Smooth muscle cell of the brain vasculature (primary cell): ENCODE results near the gene RHOF.
"Not testable (repeated sequence)": the region's sequence is repeated elsewhere in the genome, so short reads cannot be mapped to it uniquely, and the experiment has no call there.

Experiments
- DNase-seq: peaks from one replicate; pipeline ENCODE4 v3.0.0-alpha.2; 2012; ENCODE audit warnings: low read depth, low spot score

The RHOF gene

DNA sequence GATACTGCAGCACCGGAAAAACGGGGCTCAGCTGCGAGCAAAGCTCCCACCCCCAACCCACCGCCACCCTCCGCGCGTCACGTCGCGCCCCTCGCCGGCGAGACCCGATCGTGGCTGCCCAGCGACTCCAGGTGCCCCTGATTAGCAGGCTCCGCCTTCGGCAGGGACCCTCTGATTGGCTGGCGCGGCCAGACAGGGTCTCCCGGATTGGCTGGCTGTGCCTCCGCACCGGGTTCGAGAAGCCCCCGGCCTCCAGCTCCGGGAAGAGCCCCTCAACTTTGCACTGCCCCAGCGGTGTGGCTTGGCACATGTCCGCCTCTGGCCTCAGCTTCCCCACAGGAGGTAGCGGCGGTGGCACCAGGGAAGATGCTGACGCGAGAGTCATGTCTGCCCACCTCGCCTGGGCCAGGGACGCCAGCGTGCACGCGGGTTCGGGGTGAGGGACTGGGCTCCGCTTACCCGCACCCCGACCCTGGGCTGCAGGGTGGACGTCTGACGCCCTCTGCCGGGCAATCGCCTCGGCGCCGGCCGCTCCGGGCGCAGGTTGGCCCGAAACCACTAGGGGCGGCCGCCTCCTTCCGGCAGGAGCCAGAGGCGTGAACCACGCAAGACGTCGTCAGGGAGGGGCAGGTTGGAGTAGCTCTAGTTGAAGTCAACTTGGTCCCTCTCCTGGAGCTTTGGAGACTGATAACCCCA lies 498 bp upstream of the RHOF start:
- DNase-seq = peak; percentile 69

DNA sequence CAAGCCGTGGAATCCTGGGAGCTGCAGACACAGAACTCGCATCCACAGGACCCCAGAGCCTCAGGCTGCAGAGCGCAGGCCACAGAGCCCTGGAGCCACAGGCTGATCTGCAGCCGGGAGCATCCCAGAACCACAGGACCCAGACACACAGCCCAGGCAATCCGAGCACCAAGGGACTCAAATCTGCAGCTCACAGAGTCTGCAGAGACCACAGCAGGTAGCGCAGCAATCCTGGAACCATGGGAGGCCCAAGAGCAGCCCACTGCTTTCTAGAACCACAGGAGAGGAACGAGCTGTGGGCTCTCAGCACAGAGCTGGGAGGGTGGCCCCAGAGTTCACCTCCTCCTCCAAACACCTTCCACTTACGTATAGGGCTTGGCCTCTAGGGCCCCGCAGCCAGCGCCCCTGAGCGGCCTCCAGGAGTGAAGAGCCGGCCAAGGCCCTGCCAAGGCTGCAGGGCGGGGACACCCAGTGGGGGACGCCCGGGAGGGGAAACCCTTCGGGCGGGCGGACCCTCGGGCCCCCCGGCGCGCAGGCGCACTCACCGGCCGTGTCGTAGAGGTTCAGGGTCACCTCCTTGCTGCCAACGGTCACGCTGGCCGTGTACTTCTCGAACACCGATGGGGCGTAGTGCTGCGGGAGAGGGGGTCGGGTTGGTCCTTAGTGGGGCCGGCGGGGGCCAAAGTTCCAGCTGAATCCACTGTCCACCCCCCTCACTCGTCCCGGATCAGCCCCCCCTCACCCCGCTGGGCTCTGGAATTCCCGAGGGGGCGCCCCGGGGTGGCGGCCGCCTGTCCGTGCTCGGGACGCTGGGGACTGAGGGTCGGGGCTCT lies 665 bp downstream of the RHOF start:
- no peak for DNase-seq

DNA sequence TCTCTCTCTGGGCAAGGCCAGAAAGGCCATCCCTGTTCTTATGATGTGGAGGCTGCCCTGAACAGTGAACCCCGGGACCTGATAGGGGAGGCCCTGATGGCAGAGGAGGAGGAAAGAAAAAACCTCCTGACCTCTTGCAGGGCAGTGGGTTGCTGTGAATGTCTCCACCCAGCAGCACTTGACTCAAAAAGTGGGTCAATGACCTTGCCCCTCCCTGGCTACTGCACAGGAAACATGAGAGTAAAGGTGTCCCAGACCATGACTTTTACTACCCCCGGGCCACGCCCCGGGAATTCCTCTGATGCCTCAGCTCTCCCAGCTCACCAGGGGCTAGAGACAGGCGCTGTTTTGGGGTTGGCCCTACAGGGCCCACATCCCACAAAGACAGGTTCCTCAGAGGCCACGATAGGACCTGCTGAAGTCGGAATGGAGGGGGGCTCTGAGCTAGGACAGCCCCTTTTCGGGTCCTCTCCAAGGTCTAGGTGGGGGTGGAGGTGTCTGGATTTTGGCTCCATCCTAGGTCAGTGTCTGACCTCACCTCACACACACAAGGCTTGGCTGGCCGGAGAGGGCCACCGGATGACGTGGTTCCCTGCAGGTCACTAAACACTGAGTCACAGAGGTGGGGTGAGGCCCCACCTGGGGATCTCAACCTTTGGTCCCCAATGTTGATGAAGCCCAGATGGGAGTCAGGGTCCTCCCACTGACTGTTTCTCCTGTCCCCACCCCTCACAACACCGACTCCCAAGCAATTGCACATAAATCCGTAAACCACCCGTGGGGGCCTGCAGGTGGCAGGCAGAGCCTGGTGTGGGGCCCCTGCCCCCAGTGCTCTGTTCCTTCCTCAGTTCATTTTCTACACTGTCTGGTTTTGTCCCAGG lies 1.6 kb downstream of the RHOF start:
- DNase-seq = no peak

DNA sequence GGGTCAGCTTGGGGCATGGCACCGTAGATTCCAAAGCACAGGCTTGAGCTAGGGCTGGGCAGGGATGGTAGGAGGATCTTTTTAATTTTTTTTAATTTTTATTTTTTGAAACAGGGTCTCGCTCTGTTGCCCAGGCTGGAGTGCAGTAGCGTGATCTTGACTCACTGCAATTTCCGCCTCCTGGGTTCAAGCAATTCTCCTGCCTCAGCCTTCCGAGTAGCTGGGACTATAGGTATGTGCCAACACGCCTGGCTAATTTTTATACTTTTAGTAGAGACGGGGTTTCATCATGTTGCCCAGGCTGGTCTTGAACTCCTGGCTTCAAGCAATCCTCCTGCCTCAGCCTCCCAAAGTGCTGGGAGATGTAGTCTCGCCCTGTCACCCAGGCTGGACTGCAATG lies 2.7 kb downstream of the RHOF start:
- not testable (repeated sequence) for DNase-seq

DNA sequence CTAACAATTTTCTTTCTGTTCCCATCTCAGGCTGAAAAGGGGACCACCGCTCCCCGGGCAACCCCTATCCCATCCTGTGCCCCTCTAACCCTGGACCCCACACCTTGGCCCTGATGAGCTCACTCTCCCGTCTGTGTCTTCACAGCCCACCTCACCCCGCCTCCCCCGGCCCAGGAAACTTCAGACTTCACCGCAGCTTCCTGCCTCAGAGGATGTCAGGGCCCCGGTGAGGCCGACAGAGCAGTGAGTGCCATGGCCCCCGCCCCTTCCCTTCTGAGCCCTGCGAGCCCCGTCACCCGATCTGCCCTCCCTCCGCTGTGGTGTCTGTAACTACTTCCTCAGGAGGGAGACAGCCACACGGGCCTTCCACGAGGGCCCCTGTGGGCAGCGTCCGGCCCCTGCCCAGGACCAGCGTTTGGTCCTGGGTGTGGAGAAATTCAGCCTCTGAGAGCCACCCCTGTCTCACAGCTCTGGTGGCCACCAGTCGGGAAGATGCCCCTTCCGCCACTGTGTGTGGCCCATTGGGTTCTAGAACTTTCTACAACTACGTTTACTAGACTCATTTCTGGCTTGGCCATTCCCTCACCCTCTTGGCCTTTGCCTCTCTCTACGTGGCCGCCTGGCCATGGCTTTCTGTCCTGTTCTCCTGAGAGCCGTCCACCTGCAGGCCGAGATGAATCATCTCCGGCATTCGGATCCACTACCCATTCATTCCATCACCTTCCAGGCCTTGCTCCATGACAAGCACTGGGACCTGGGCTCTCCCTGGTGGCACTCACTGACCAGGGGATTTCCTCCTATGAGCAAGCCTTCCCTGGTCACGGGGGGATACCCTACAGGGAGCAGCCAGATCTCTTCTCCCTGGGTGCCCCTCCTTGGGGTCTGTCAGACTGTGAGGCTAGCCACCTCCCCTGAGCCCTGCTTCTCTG lies 3.4 kb downstream of the RHOF start:
- no peak for DNase-seq

DNA sequence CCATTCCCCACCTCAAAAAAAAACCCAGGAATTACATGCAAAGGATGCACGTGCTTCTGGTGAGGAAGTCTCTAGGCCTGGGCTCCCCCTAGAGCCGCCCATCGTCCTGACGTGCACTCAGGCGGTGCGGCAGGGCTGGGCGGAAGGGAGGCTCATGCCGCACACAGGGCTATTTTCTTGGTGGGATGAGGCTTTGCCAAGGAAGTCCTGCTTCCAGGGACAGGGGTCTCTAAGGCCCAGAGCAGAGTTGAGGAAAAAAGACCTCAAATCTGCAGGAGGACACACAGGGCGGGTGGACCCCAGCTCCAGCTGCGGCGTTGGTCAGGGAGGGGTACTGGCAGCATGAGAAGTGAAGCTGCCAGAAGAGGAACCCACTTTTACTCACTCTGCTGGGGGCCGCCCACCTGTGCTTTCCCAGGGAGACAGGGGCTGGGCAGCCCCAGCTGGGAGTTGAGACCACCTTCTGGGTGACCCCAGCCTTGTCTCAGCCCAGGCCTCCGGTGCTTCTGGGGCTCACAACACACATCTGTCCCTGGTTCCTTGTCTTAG lies 4.2 kb downstream of the RHOF start:
- DNase-seq = no peak

DNA sequence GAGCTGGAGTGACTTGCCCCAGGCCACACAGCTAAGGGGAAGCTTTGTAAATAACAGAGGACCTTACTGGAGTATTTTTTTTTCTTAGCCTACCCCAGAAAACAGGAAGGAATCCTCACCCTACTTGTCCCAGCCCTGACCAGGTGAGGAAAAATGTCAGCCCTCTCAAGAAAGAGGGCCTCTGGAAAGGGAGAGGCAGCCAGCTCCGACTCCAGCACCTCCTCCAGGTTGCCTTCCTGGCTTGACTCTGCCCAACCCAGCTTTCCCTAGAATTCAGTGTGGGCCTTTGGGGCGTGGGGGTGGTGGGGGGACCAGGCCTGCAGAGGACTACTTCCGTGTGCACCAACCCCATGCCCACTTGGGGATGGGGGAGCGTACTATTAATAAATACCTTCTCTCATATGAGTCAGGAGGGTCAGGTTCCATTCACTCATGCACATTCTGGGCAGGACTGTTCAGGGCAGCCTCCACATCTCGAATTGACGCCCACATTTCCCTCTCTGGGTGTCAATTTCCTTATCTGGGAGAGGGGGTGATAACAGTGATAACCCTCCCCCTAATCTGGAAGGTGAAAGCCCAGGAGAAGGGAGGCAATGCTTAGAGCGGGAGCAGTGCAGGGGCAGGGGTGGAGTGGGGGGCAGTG lies 5.2 kb downstream of the RHOF start:
- DNase-seq = no peak

DNA sequence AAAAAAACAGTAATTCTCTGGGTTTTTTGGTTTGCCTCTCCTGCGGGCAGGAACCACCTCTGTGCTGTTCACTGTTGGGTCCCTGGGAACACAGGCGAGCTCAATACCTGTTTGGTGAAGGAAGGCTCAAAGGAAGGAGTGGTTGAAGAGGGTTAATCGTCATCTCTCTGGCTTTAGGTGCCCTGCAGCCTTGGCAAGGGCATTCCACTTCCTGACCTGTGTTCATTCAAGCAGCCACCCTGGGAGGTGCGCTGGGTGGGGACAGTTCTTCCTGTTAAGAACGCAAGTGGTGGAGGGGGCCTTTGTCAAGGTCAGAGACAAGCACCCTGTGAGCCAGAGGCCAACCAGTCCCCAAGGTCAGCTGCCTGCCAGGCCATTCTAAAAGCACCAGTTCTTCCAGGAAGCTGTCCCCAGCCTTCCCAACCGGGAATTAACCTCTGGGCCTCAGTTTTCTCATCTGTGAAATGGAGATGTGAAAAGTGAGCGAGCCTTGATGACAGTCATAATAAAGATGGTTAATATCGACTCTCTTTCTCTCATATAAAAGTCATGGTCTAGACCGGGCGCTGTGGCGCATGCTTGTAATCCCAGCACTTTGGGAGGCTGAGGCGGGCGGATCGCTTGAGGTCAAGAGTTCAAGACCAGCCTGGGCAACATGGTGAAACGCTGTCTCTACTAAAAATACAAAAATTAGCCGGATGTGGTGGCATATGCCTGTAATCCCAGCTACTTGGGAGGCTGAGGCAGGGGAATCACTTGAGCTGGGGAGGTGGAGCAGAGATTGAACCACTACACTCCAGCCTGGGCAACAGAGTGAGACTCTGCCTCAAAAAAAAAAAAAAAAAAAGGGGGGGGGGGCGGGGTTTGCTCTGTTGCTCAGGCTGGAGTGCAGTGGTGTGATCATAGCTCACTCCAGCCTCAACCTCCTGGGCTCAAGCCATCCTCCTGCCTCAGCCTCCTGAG lies 6.1 kb downstream of the RHOF start:
- no peak for DNase-seq

DNA sequence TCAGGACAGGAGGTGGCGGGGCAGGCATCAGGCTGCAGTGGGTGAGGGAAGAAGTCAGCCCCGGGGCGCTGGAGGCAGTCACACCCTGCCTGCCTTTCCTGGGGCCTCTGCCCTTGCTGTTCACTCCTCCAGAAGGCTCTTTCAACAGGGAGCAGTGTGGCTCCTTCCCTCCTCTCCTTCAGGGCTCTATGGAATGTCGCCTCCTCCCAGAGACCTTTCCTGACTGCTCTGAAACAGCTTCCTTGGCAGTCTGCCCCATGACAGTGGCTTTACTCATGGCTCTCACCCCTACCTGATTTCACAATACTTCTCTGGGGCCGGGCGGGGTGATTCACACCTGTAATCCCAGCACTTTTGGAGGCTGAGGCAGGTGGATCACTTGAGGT lies 7.1 kb downstream of the RHOF start:
- no peak for DNase-seq

DNA sequence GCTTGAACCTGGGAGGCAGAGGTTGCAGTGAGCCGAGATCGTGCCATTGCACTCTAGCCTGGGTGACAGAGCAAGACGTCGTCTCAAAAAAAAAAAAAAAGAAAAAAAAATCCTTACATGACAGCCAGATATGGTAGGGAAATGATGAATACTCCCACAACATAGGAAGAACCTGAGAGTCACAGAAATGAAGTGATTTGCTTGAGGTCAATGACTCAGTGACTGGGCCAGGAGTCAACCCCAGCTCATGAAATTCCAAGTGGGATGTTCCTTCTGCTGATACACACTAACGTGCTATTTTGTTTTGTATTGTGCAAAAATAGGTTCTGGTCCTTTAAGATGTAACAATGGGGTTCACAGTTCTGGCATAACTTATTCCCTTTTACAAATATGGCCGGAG lies 9.0 kb downstream of the RHOF start:
- DNase-seq = no peak

DNA sequence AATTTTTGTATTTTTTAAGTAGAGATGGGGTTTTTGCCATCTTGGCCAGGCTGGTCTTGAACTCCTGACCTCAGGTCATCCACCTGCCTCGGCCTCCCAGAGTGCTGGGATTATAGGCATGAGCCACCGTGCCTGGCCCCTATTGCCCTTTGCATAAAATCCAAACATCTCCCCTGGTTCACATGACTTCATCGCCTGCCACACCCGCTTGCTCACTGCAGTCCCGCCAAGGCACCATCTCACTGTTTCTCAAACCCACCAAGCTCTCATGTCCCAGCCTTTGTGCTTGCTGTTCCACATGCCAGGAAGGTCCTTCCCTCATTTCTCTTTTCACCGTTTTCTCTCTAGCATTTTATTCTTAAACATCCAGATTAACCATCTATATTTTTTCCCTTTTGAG lies 9.7 kb downstream of the RHOF start:
- no peak for DNase-seq

DNA sequence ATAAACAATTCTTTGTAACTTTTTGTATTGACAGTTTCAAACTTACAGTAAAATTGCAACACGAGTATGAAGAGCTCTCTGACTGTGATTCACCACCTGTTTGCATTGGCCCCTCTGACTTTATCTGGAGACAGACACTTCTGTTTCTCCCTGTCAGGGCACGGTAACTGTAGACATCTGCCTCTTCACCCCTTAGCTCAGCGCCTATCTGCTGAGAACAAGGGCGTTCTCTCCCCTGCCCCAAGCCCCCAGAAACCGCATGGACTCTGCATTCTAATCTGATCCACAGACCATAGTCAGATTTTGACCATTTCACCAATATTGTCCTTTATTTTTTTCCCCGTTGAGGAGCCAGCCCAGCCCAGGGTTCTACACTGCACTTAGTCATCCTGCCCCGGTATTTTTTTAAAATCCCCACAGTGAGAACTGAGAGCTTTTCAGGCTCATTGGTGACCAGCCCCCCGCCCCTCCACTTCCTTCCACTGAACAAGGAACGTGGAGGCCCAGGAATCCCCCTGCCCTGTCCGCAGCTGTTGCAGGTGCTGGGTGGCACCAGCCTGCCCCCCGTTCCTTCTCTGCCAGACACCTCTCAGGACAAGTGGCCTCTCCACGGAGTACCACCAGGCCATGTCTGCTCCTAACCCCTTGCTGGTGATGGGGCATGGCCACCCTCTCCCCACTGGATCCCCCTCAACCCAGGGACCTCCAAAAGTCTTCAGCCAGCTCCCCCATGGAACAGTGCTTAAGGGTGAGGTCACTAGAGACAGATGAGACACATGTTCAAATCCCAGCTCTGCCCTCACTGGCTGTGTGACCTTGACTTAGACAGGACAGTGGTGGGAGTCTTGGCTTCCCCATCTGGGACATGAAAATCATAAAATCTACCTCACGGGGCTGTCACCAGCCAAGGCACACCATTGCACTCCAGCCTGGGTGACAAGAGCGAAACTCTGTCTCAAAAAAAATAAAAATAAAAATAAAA lies 11.2 kb downstream of the RHOF start:
- no peak for DNase-seq

DNA sequence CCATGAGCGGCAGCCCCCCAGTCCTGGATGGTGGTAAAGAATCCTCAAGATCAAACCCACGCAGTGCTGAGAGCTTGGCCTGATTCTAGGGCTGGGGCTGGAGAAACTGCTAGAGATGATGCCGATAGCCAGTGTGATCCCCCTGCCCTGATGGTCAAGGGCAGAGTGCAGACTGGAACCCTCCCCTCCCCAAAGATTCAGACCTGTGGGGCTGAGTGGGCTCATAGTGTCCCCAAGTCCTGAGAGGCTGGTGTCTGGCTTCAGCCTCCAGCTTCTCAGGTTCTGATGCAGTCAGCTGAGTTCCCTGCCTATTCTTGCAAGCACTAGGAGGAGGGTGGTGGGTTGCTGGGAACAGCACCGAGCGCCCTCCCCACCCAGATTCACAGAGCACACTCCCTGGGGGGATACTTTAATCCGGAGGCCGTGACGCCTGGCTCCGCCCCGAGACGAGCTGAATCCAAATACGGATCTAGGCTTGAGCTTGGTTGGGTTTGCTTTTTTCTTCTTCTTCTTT lies 11.9 kb downstream of the RHOF start:
- no peak for DNase-seq

DNA sequence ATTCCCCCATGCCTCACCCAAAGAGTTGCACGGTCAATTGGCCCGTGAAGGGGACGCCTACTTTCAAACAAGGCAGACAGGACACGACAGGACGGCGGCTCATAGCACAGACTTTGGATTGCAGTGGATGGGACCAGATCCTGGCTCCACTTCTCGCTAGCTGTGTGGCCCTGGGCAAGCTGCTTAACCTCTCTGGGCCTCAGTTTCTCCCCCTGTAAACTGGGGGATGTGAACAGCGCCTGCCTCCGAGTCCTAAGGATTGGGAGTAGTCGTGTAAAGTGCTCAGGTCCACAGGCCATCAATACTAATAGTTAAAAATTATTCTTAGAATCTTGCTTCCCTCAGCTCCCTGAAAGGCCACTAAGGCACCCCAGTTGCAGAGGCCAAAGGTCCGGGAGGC lies 13.1 kb downstream of the RHOF start:
- DNase-seq = no peak

DNA sequence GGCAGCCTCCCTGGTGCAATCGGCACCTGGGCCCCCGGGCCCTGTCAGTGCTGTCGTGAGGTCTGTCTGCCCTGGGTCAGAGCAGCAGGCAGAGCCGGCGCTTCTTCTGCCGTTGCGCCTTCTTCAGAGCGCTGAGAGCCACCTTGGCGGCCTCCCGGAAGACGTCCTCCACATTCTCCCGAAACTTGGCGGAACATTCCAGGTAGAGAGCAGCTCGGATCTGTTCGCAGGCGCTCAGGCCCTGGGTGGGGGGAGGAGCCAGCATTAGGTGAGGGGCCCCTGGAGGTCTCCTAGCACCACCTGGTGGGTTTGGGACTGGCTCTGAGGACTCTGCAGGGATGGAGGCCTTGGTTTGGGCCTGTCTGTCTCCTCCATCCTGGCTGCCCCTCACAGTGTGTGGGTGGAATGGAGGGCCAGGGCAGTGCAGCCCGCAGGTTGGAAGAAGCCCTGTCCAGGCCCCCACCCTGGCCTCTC lies 14.0 kb downstream of the RHOF start:
- DNase-seq = no peak

DNA sequence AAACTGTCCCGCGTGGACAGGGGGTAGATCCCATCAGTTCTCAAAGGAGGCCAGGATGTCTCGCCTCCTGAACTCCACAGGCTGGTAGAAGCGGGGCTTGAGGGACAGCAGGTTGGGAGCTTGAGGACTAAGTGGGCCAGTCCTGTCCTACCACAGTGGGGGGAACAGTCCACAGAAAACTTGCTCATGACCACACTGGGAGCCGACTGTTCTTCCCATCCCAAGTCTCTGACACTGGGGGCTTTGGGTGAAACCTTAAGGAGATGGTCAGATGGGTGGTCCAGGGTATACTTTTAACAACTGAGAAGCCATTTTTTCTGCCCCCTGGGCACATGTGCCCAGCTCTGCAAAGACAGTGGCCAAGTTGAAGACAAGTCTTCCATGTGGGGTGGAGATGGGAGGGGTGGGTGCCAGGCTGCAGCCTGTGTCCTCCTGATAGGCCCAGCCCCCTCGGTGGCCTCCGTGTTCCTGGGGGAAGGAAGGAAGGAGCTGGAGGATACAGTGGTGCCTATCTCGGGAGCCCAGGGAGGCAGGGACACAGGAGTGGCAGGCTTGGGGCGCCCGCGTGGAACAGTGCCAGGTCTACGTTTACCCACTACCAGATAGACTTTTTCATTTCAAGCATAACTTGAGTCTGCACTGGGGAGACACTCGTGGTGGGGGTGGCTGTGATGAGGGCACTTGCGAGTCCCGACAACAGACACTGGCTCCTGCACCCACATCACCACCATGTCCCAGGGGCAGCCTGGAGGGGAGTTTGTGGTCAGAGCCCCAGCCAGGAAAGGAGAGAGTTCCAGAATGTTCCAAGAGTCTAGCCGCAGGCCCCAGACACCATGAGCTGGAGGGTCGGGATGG lies 14.7 kb downstream of the RHOF start:
- no peak for DNase-seq
